ENCODE data around the gene PCDH7.

PCDH7 gene, protein sequence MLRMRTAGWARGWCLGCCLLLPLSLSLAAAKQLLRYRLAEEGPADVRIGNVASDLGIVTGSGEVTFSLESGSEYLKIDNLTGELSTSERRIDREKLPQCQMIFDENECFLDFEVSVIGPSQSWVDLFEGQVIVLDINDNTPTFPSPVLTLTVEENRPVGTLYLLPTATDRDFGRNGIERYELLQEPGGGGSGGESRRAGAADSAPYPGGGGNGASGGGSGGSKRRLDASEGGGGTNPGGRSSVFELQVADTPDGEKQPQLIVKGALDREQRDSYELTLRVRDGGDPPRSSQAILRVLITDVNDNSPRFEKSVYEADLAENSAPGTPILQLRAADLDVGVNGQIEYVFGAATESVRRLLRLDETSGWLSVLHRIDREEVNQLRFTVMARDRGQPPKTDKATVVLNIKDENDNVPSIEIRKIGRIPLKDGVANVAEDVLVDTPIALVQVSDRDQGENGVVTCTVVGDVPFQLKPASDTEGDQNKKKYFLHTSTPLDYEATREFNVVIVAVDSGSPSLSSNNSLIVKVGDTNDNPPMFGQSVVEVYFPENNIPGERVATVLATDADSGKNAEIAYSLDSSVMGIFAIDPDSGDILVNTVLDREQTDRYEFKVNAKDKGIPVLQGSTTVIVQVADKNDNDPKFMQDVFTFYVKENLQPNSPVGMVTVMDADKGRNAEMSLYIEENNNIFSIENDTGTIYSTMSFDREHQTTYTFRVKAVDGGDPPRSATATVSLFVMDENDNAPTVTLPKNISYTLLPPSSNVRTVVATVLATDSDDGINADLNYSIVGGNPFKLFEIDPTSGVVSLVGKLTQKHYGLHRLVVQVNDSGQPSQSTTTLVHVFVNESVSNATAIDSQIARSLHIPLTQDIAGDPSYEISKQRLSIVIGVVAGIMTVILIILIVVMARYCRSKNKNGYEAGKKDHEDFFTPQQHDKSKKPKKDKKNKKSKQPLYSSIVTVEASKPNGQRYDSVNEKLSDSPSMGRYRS (N-terminal part only)

GRCh38 chr4:30720021-30720660 is at the start of gene PCDH7:
Gene PCDH7, plus strand, starts transcription at chr4:30720369. Its CDS starts 1,054 bp downstream, at chr4:30721423.
- DNase-seq = peak; percentile 16 to 74

DNA sequence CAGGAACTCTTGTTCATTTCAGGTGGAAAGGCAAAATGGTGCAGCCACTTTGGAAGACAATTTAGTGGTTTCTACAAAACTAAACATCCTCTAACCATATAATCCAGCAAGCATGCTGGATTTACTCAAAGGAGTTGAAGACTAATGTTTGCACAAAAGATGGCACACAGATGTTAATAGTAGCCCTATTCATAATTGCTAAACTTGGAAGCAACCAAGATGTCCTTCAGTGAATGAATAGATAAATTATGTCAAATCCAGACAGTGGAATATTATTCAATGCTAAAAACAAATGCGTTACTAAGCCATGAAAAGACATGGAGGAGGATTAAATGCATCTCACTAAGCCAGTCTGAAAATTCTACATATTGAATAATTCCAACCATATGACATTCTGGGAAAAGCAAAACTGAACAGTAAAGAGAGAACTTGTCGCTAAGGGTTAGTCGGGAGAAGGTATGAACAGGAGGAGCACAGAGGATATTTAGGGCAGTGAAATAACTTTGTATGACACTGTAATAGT is 48.2 kb upstream of the PCDH7 start:
- no peak for DNase-seq

GRCh38 chr4:30696191-30696590 is 24.0 kb upstream of the PCDH7 start:
- no peak for DNase-seq

DNA sequence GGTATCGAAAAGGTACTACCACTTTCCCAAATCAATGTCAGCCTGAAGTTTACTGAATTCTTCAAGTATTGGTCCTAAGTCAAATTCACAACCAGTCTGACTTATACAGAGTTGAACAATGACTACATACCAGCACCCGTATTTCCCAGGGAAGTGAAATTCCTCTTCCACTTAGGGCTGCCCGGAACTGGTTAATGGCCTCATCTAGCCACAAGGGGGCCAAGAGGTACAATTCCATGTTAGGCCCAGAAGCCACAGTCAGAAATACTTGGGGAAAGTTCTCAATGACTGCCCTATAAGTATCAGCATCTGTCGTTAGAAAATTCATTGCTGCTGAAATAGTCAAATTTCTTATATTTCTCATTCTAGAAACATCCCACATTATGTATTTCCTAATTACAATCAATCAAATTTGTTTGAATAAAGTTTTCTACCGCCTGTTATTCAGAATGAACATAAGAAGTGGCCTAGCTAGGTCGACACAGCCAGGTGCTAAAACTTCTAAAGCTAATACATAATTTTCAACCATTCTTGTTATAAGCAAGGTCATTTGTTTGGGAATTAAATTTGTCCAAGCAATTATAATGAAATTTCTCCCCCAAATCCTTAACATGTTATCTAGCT is 5.6 kb upstream of the PCDH7 start:
- DNase-seq = peak; percentile 26 to 63

DNA sequence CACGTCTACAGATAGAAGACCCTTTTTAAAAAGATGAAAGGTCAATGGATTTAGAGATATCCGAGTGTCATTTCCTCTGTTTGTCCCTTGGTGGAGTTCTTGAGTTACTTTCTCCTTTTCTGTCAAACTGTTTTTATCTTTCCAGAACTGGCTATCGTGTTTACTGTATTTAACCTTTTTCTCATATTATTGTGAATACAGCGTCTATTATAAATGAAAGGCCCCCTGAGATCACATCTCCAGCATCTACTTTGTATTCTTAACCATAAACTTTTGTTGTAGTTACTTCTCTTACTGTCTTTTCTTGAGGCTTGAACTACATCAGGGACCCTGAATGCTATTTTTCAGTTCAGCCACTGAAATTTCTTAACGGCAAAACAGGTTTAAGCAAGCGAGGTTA is 4.0 kb upstream of the PCDH7 start:
- DNase-seq = peak; percentile 1 to 70

GRCh38 chr4:30716681-30717207 is 3.4 kb upstream of the PCDH7 start:
- peak in 1 of 2 experiments; percentile 25 for DNase-seq

DNA sequence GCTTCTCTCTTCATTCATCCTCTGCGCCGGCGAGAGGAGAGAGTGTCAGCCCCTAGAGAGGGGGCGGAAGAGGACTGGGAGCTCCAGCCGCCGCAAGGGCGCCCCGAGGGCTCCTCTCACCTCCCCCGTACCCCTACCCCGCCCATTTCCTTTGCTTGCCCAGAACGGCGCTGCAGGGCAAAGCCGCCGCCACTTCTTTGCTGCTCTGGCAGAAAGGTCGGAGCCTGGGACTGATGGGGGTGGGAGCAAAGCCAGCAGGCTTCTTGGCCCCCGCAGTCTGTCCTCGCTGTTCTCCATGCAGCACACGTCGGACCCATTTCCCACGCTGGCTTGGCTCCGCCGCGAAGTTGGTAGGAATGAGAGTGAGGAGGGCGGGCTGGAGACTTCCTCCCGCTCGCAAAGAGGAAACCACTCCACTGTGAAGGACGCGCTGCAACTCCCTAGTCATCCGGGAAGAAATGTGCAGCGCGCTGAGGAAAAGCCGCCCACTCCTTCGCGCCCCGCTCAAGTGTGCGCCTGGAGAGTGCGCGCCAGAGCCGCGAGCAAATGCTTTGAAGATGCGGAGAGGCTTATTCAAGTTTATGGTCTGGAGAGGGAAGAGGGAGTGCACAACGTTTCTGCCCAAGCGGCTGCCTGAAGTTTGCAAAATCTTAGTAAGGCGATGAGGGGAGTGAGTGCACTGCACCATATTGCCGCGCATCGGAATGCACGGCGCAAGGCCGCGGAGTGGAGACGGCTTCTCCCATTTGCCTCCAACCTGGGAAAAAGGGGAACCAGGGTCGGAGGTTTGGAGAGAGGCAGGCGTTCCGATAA is 2.8 kb upstream of the PCDH7 start:
- peak; percentile 21 to 72 for DNase-seq

GRCh38 chr4:30718021-30718542 is 2.1 kb upstream of the PCDH7 start:
- no peak for DNase-seq

DNA sequence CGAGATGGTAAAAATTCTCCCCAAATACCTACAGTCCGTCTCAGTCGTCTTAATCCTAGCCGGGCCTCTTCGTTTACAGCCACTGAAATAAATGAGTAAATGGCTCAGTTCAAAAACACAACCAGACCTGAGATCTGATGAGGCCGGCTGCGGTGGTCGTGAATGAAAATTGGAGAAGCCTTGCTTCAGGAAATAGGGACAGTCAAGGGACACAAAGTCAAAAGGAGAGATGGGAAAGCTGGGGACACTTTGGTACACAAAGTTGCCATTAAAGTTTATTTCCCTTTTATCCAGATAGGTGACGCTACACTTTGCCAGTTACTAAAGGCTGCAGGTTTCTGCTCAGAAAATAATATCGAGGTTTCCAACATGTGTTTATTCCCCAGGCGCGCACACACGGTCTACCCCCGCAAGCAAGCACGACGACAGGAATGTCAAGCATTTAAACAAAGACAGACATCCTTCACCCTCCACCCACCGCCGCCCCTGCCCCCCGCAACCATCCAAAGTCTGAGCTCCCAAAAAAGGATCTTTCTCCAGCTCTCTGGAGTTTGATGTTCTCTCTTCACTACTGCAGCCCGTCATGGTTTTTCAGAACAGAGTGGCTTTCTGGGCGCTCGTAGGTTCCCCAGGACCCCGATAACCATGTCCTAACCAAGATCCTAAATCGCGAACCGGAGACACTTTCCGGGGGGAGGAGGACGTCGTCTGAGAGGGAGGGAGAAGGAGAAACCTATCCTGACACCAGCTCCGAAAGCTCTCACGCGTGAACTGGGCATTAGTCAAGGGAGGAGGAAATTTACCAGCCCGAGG is 1.3 kb upstream of the PCDH7 start:
- peak in 1 of 2 experiments; percentile 18 for DNase-seq

- DNase-seq = peak; percentile 24 to 74
These were observed 632 bp upstream of the PCDH7 start for GRCh38 chr4:30719454-30720020.

DNA sequence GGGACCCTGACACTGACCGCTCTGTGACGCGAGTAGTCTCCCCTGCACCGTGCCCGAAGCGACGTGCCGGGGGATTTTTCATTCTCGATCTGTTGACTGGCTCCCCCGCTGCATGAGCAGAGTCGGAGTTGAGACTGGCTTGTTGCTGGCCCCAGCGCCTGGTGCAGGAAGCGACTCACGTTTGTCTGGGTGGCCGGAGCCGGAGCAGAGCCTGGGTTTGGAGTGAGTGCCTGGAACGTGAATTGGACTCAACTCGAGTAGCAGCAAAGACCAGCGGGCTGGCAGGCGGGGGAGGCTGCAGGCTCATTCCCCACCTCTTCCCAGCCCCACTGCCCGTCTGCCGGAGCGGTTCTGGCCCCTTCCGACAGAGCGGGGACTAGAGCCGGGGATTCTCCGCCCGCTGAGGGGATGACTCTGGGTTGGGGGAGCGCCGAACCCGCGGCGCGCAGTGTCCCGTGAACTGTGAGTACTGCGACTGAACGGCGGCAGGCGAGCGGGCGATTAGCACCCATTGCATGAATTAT is 554 bp downstream of the PCDH7 start:
- peak in 1 of 2 experiments; percentile 64 for DNase-seq

- peak in 1 of 2 experiments; percentile 42 for DNase-seq
These were observed 1.3 kb downstream of the PCDH7 start for GRCh38 chr4:30721185-30722091.

- no peak for DNase-seq
These were observed 1.9 kb downstream of the PCDH7 start for GRCh38 chr4:30722092-30722358.

GRCh38 chr4:30722359-30723200 is 2.4 kb downstream of the PCDH7 start:
- no peak for DNase-seq

- DNase-seq = no peak
These were observed 3.2 kb downstream of the PCDH7 start for GRCh38 chr4:30723201-30723955.

DNA sequence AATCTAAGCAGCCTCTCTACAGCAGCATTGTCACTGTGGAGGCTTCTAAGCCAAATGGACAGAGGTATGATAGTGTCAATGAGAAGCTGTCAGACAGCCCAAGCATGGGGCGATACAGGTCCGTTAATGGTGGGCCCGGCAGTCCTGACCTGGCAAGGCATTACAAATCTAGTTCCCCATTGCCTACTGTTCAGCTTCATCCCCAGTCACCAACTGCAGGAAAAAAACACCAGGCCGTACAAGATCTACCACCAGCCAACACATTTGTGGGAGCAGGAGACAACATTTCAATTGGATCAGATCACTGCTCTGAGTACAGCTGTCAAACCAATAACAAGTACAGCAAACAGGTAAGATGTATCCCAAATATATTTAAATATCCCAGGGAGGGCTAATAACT is 4.1 kb downstream of the PCDH7 start:
- DNase-seq = no peak

- no peak for DNase-seq
These were observed 5.4 kb downstream of the PCDH7 start for GRCh38 chr4:30725562-30725961.
